GM12864 (cell line): Measurements from ENCODE around the gene TNPO2.
"Not testable (repeated sequence)": the region's sequence is repeated elsewhere in the genome, so short reads cannot be mapped to it uniquely, and the experiment has no call there.

Experiments
- DNase-seq: peaks from one replicate; pipeline ENCODE4 v3.0.0-alpha.2; 2011; ENCODE audit warnings: low read depth
- H3K4me3 ChIP-seq: 2 replicates; pipeline ENCODE4 v1.5.1; 2011; ENCODE audit warnings: mild to moderate bottlenecking, low read depth, low read length, control low read depth
- TF ChIP-seq, protein P1 (sequence below): IDR thresholded peaks from 2 replicates; pipeline ENCODE4 v1.5.1; 2011; ENCODE audit warnings: low read depth, mild to moderate bottlenecking, moderate library complexity, low read length, control low read depth, inconsistent platforms; ENCODE audit errors: missing control alignments

TNPO2 gene

GRCh38 chr19:12685831-12686230, 37.9 kb downstream of the TNPO2 start:
- TF ChIP-seq, protein P1, sequence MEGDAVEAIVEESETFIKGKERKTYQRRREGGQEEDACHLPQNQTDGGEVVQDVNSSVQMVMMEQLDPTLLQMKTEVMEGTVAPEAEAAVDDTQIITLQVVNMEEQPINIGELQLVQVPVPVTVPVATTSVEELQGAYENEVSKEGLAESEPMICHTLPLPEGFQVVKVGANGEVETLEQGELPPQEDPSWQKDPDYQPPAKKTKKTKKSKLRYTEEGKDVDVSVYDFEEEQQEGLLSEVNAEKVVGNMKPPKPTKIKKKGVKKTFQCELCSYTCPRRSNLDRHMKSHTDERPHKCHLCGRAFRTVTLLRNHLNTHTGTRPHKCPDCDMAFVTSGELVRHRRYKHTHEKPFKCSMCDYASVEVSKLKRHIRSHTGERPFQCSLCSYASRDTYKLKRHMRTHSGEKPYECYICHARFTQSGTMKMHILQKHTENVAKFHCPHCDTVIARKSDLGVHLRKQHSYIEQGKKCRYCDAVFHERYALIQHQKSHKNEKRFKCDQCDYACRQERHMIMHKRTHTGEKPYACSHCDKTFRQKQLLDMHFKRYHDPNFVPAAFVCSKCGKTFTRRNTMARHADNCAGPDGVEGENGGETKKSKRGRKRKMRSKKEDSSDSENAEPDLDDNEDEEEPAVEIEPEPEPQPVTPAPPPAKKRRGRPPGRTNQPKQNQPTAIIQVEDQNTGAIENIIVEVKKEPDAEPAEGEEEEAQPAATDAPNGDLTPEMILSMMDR: no peak
- no peak for DNase-seq
- no peak overlapping the region for H3K4me3 ChIP-seq

GRCh38 chr19:12681074-12681987, 42.4 kb downstream of the TNPO2 start, which contains the start of gene DHPS:
TSS of gene DHPS (minus strand) at chr19:12681880. CDS start at chr19:12681766, 114 bp downstream.
- peak within 1 kb of the TSS; percentile 74 for H3K4me3 ChIP-seq
- peak; percentile 99 for DNase-seq
- TF ChIP-seq, protein P1: no peak

DNA sequence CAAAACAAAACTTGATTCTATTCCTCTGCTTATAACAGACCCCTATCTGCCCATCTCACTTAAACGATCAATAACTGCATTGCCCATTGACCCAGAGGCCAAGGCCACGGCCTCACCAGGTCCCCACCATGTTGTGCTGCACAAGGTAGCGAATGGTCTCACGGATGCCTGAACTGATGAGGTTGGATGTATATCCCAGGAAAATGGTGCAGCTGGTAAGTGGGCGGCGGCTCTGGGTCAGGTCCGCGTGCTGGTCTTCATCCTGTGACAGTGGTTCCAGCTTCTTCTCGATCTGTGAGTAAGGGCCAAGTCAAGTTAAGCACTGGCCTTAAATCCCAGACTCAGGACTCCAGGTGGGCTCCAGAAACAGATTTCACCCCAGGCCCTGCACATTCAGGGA, 43.7 kb downstream of the TNPO2 start:
- no peak for DNase-seq
- peak overlapping the region; percentile 9 for H3K4me3 ChIP-seq
- TF ChIP-seq, protein P1: no peak

GRCh38 chr19:12678039-12678438, 45.7 kb downstream of the TNPO2 start:
- not testable (repeated sequence) for H3K4me3 ChIP-seq, DNase-seq

GRCh38 chr19:12676928-12677327, 46.8 kb downstream of the TNPO2 start:
- no peak overlapping the region for H3K4me3 ChIP-seq
- TF ChIP-seq, protein P1: no peak
- DNase-seq: no peak

- TF ChIP-seq, protein P1: peak; percentile 96
- no peak overlapping the region for H3K4me3 ChIP-seq
- DNase-seq: no peak
Observed at GRCh38 chr19:12676384-12676792, 47.3 kb downstream of the TNPO2 start.

- no peak overlapping the region for H3K4me3 ChIP-seq
- TF ChIP-seq, protein P1: no peak
- DNase-seq: no peak
Observed at GRCh38 chr19:12675940-12676339, 47.8 kb downstream of the TNPO2 start.
